Measurements from ENCODE around the gene RAPH1.
"Not testable (repeated sequence)": the region's sequence is repeated elsewhere in the genome, so short reads cannot be mapped to it uniquely, and the experiment has no call there.

RAPH1 gene

DNA sequence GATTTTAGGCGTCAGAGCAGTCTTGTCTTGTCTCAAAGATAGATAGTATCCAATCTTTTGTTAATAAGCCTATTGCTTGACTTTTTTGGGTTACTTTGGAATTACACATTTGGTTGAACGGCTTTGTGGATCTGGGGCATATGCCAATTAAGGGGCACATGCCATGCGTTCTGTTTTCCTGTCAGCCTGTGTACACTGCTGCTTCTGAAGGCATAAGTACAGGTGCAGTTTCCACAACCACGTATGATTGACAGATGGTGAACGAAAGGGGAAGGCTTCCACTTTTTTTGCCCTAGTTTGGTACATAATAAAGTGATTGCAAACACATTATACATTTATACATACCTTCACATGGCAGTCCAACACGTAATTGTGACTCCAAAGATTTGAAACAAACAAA lies 102.3 kb downstream of the RAPH1 start:
- no peak for DNase-seq (ENCODE audit: low read depth in 3 of 3)

DNA sequence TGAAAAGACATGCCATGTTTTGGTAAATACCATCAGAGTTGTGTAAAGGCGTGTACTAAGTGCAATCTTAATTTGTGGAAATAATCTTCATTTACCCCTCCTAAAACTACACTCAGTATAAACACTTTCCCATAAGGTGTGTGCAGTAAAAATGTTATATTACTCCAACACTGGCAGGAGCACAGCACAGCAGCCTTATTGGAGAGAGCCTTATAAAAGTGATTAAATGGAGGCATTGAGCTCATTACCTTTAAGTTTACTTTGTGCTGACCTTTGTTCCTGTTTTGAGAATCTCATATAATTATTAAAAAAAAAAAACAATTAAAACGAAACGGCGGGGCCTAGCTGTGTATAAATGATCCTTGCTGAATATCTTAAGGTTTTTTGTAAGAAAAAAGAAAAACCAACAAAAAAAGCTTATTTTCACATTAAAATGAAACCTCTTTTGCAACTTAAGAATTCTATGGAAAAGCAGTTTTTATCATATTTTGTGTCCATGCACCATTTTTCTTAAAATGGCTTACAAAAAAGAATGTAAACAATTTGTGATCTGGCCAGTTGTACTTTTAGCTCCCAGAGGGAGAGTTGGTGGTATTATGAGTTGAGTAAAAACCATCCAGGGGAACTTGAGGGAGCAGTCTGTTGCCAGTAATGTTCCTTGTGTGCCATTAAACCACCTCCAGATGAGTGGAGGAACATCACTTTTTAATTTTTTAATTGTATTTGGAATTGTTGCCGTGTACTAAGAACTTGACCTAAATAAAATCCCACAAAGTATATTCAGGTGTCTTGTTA lies 103.5 kb downstream of the RAPH1 start:
- DNase-seq (ENCODE audit: low read depth in 3 of 3), result no peak

DNA sequence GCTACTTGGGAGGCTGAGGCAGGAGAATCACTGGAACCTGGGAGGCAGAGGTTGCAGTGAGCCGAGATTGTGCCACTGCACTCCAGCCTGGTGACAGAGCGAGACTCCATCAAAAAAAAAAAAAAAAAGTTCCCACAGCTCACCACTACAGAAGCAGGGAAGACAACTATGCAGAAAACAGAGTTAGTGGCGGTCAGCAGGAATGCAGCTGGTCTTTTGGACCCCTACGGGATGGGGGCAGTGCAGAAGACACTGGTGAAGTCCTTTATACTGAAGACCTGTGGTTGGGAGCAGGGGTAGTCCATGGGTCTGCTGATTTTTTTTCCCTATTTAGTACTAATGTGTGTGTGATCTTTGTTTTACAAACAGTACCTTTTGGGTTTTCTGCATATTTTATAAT lies 105.5 kb downstream of the RAPH1 start:
- DNase-seq (ENCODE audit: low read depth in 3 of 3), result not testable (repeated sequence)

DNA sequence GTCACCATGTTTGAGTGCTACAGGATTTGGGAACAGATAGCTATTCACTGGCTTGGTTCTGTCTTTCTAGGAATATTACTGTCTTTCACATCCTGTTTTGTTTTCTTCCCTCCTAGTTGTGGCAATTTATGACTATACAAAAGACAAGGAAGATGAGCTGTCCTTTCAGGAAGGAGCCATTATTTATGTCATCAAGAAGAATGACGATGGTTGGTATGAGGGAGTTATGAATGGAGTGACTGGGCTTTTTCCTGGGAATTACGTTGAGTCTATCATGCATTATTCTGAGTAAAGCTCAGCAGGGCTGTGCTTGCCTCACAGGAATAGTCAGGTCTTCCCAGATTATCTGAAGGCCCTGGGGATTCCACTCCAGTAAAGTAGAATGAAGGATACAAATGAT lies 108.0 kb downstream of the RAPH1 start:
- DNase-seq (ENCODE audit: low read depth in 3 of 3), result no peak

DNA sequence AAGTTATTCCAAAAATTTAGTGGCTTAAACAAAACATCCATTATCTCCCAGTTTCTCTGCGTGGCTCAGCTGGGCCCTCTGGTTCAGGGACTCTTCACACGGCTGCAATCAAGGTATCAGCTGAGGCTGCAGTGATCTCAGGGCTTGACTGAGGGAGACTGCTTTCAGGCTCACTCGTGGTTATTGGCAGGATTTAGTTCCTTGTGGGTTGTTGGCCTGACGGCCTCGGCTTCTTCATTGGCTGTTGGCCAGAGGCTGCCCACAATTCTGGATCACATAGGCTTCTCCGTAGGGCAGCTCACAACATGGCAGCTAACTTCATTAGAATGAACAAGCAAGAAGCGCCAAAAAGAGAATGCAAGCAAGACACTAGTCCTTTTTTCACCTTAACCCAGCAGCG lies 116.8 kb downstream of the RAPH1 start:
- DNase-seq (ENCODE audit: low read depth in 3 of 3), result no peak

DNA sequence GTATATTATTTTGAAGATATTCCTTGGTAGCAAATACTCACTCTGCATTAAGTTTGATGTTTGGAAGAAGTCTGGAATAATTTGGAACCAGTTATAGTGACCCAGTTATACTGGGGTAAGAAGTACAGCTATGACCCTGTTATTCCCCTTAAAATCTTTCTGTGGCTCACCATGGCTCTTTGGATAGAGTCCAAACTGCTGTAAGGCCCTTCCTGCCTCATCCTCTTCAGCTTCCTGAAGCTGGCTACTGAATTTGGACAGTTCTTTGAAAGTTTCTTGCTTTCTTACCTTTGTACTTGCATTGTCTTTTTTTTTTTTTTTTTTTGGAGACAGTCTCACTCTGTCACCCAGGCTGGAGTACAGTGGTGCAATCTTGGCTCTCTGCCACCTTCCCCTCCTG lies 121.3 kb downstream of the RAPH1 start:
- DNase-seq (ENCODE audit: low read depth in 3 of 3), result no peak

DNA sequence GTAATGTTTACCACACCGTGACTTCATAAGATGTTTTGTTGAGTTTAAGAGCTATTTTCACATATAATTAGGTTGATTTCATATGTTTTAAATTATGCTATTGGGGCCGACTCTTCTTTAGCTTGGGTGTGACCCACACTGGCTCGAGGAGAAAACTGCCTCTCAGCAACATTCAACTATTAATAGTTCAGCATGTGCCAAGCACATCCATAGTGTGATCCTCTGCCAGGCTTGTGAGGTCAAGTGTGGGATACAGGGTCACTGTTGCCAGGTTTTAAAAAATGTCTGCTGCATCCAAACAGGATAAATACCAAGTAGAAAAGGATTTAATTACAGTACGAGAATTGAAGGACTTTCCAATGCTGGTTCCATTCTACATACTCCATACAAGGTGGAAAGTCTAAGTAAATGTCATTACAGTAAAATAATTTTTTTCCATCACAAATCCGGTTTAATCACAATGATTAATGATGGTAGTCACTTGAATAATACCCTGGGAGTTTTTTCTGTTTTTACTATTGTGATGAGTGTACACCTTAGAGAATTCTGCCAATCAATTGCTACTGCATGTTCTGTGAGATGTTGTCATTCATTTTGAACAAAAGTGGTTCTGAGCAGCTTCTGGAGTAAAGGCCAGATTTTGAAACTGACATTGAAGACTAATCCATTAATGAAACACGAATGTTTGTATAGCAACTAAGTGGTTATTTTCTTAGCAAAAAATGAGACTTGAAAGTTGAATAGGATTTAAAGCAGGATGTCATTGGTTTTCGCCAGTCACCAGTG lies 122.4 kb downstream of the RAPH1 start:
- no peak for DNase-seq (ENCODE audit: low read depth in 3 of 3)

DNA sequence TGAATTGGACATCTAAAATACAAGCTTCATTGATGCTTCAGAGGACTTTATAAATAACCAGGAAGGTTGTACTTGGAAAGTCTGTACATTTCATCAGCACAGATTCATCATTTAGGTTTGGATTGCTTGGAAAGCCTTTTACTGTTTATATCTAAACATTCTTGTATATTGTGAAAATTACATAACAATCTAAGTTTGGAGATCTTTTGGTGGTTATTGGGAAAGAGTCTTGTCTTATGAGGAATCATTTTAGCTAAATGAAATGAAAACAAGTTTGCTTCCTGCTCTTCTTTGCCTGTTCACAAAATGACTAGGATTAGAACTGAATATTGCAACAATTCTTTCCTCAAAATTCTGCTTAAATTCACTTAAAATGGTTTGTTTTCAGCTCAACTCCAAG lies 127.6 kb downstream of the RAPH1 start:
- DNase-seq (ENCODE audit: low read depth in 3 of 3), result no peak

DNA sequence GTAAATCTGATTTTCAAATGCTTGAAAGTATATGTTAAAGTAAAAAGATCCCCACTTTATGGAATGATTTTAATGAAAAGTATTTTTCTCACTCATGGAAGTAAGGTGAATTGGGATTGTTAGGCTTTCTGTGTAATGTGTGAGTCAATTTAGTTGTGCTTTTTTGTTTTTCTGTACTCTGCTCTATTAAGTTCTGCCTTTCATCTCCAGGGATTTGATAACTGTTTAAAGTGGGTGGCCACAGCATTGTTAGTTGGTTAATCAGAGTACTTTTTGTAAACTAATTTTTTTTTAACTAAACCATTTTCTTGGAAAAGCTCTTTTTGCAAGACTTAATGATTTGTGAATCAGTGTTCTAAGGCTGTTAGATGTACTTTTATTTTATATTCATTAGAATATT lies 130.1 kb downstream of the RAPH1 start:
- no peak for DNase-seq (ENCODE audit: low read depth in 3 of 3)

DNA sequence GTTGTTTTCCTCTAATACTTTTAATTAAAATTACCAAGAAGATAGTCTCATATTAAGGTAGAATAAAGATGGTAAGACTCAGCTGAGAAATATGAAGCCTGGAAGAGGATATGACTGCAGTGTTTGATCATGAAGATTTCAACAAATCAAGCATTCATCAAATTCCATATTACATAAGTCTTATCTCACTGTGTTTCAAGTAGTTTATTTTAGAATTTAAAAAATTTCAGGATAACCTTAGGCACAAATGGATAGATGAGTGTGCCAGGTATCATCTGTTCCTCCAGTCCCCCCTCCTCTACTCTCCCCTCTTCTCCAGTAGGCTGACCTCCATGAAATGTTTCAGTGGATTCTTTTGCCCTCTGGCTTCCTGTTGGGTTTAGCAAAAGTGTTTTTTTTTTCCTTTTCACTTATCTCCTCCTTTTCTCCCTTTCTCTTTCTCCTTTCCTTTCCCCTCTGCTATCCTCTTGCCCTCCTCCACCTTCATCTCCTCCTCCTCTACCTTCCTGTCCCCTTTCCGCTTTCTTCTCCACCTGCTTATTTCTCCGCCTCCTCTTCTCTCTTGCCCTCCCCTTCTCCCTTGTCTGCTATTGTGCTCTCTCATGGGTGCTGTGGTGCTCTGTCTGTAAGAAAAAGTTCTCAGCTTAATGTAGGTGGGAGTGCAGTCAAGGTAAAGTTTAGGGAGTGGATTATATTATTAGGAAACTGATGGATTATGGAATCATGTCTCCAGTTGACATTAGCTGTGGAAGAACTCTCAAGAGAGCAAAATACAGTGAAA lies 134.1 kb downstream of the RAPH1 start:
- DNase-seq (ENCODE audit: low read depth in 3 of 3), result no peak

DNA sequence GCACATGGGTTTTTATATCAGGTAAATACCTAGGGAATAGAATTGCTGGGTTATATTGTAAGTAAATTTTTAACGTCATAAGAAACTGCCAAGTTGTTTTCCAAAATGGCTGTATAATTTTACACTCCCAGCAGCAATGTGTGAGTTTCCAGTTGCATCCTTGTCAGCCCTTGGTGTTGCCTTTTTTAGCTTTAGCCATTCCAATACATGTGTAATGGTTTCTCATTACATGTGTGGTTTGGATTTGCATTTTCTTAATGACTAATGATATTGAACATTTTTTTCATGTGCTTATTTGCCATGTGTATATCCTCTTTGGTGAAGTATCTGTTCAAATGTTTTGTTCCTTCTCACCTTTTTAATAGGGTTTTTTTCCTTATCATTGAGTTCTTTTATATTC lies 136.1 kb downstream of the RAPH1 start:
- DNase-seq (ENCODE audit: low read depth in 3 of 3), result no peak

DNA sequence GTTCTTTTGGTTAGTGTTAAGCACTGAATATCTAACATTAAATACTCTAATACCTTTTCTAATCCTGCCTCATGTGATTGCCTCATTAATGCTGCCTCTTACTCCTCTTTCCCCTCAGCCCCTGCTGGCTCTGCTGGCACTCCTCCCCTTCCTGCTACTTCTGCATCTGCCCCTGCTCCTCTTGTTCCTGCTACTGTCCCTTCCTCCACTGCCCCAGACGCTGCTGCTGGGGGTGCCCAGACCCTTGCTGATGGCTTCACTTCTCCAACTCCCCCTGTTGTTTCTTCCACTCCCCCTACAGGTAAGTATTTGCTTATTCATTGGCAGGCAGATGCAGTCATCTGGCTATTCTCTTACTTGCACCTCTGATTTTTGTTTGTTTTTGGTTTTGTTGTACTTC lies 138.4 kb downstream of the RAPH1 start:
- no peak for DNase-seq (ENCODE audit: low read depth in 3 of 3)

DNA sequence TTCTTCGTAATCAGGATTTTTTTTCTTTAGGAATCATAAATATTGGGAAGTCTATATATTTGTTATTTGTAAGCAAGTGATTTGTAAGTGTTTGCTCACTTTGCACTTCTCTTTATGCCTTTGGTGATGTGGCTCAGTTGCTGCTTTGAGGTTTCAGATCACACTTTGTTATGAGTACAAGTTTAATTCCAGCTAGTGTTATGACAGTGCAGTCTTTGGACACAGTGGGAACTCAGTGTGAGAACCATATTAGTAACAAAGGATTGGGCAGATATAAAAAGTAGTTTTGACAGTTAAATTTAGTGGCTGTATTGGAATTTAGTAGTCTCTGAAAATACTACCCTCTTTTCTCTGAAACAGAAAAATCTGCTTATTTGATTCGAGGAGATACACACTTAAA lies 139.2 kb downstream of the RAPH1 start:
- no peak for DNase-seq (ENCODE audit: low read depth in 3 of 3)

DNA sequence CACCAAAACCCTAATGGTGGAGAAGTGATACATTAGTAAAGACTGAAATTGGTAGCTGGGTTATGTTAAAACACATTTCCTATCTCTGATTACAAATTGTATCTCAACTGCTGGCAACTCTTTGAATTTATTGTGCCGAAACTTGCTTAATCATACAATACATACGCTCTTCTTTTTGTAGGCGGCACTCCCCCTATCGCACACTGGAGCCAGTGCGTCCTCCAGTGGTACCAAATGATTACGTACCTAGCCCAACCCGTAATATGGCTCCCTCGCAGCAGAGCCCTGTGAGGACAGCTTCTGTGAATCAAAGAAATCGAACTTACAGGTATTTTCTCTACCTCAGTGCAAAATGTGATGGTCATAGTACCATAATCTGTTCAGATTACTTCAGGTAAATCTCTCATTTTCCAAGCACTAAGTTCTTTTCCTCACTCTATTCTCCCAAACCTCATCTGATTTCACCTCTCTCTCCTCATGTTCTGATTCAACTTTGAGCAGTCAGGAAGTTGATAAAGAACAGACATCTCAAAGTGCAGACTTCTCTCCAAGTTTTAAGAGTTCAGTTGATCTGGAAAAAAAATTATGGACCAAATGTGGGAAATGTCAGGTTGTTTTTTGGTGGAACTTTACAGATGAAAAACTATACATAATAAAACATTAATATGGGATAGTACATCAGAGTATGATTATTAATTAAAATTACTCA lies 140.4 kb downstream of the RAPH1 start:
- no peak for DNase-seq (ENCODE audit: low read depth in 3 of 3)

DNA sequence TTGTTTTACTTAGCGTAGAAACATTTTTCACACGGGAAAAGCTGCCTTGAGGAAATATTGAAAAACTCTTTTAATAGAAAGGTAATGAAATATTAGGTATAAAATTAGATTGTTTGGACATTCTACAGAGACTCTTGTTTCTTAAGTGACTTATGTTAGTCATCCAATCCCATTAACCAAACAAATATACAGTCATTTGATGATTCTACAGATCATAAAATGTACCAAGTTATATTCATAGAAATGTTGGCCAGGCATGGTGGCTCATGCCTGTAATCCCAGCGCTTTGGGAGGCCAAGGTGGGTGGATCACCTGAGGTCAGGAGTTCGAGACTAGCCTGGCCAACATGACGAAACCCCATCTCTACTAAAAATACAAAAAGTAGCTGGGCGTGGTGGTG lies 146.9 kb downstream of the RAPH1 start:
- not testable (repeated sequence) for DNase-seq (ENCODE audit: low read depth in 3 of 3)

DNA sequence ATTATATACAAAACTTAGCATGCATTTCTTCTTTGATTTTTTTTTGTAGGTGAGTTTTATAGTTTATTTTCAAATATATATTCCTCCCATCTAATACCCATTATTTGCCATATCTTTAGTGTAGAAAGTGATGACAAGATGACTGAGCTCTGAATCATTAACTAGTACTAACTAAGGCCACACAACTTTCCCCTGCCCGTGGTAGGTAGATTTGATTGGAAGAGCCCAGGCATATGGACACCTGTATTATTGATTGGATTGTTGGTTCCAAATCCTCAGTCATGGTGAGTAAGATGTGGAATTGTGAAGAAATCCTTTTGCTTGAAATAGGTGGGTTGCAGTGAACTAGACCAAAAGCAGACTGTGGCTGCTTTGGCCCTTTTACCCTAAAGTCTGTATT lies 152.1 kb downstream of the RAPH1 start:
- no peak for DNase-seq (ENCODE audit: low read depth in 3 of 3)

DNA sequence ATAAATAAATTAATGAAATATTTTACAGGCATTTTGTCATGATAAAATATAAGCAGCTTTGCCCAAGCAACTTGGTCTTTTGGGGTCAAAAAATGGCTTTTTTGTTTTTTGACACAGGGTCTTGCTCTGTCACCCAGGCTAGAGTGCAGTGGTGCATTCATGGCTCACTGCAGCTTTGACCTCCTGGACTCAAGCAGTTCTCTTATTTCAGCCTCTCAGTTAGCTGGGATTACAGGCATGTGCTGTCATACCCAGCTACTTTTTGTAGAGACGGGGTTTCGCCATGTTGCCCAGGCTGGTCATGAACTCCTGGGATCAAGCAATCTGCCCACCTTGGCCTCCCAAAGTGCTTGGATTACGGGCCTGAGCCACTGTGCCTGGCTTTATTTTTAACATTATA lies 155.9 kb downstream of the RAPH1 start:
- DNase-seq (ENCODE audit: low read depth in 3 of 3), result no peak

DNA sequence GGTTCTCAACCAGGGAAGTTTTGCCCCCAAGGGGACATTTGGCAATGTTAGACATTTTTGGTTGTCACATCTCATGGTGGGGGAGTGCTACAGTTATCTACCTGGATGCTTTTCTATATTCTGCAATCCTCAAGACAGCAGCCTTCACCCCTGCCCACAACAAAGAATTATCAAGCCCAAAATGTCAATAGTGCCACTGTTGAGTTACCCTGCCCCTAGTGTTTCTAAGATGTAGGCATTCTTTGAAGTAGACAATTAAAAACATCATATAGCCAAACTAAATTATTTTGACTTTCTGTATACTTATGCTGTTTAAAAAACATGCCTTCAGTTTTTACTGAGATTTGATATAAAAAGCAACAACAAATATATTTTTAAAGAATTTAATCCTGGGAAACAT lies 158.9 kb downstream of the RAPH1 start:
- no peak for DNase-seq (ENCODE audit: low read depth in 3 of 3)

DNA sequence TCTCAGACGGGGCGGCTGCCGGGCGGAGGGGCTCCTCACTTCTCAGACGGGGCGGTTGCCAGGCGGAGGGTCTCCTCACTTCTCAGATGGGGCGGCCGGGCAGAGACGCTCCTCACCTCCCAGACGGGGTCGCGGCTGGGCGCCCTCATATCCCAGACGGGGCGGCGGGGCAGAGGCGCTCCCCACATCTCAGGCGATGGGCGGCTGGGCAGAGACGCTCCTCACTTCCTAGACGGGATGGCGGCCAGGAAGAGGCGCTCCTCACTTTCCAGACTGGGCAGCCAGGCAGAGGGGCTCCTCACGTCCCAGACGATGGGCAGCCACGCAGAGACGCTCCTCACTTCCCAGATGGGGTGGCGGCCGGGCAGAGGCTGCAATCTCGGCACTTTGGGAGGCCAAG lies 162.4 kb downstream of the RAPH1 start:
- not testable (repeated sequence) for DNase-seq (ENCODE audit: low read depth in 3 of 3)

DNA sequence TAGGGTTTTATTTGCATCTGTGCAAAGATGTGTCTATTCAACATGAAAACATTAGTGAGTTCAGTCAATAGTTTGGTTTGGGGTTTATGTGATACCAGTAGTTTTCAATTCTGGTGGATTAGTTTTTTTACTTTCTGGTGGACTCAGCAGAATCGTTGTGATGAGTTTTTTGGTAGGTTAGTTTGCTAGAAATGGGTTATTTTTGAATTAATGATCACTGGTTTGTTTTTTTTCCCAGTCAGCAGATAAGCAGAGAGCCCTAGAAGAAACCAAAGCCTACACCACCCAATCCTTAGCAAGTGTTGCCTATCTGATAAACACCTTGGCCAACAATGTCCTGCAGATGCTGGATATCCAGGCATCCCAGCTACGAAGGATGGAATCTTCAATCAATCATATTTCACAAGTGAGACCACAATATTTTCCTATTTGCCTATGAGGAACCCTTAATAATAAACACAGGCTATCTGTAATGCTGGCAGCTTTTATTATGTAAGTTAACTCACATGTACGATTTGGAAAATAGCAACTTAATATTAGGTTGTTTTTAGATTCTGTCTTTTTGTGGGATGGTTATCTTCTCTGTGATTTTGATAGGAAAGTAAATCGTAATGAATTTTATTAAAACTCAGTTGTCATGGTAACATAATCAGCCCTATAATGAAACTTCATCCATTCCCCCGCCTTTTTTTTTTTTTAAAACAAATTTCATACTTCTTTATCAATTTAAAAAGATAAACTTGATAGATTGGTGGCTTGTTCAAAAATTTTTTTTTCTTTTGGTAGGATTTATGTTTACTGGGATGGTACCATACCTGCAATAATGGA lies 168.2 kb downstream of the RAPH1 start:
- DNase-seq (ENCODE audit: low read depth in 3 of 3), result no peak

DNA sequence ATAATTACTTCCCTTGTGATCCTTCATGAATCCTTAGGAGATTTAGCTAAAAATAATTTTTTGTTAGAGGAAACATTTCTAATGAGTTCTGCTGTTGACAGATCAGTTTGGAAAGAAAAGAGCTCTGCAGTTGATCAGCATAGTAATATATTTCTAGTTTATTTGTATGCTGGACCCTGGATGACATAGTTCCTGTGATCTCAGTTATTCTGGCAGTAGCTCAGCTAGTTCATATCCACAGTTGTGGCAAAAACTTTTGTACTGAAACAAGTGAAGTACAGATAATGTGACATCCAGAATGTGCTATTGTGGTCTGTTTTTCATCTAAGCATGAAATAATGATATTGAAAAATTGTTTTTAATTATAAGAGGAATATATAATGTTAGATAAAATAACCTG lies 173.2 kb downstream of the RAPH1 start:
- no peak for DNase-seq (ENCODE audit: low read depth in 3 of 3)
